IPS-18a (cell line): ENCODE measurements around the gene KIF16B.

Source experiments
- H3K27ac ChIP-seq: one replicate; pipeline ENCODE4 v1.5.1; 2013; ENCODE audit warnings: low read length
- H3K27me3 ChIP-seq: one replicate; pipeline ENCODE4 v1.6.1; 2013; ENCODE audit warnings: mild to moderate bottlenecking, low read length; ENCODE audit not compliant: control insufficient read depth, insufficient read depth
- H3K36me3 ChIP-seq: one replicate; pipeline ENCODE4 v1.6.1; 2013; ENCODE audit warnings: low read depth, low read length; ENCODE audit not compliant: control insufficient read depth
- H3K4me1 ChIP-seq: one replicate; pipeline ENCODE4 v1.6.1; 2013; ENCODE audit warnings: low read depth, low read length; ENCODE audit not compliant: control insufficient read depth
- H3K4me3 ChIP-seq: one replicate; pipeline ENCODE4 v1.5.1; 2013; ENCODE audit warnings: low read length
- H3K9ac ChIP-seq: one replicate; pipeline ENCODE4 v1.6.1; 2013; ENCODE audit warnings: mild to moderate bottlenecking, low read length, moderate library complexity
- H3K9me3 ChIP-seq: one replicate; pipeline ENCODE4 v1.6.1; 2013; ENCODE audit warnings: low read depth, low read length; ENCODE audit not compliant: control insufficient read depth

The KIF16B gene

GRCh38 chr20:16301986-16302385 is 271.3 kb downstream of the KIF16B start:
- peaks cover 11% of the 10 kb centered on the region for H3K9me3 ChIP-seq
- H3K9ac ChIP-seq = no peak overlapping the region
- H3K4me1 ChIP-seq = no peaks in the 10 kb centered on the region
- no peaks in the 10 kb centered on the region for H3K27me3 ChIP-seq
- H3K36me3 ChIP-seq = no peaks in the 10 kb centered on the region
- H3K4me3 ChIP-seq = no peak overlapping the region
- H3K27ac ChIP-seq = no peak overlapping the region

- no peaks in the 10 kb centered on the region for H3K27me3 ChIP-seq
- no peaks in the 10 kb centered on the region for H3K4me1 ChIP-seq
- H3K4me3 ChIP-seq = no peak overlapping the region
- H3K9me3 ChIP-seq = peaks cover 11% of the 10 kb centered on the region
- H3K27ac ChIP-seq = no peak overlapping the region
- H3K9ac ChIP-seq = no peak overlapping the region
- H3K36me3 ChIP-seq = no peaks in the 10 kb centered on the region
These were observed 273.4 kb downstream of the KIF16B start for GRCh38 chr20:16299897-16300296.

- no peak overlapping the region for H3K9ac ChIP-seq
- H3K27me3 ChIP-seq = no peaks in the 10 kb centered on the region
- H3K9me3 ChIP-seq = no peaks in the 10 kb centered on the region
- no peak overlapping the region for H3K4me3 ChIP-seq
- no peaks in the 10 kb centered on the region for H3K36me3 ChIP-seq
- H3K4me1 ChIP-seq = no peaks in the 10 kb centered on the region
- no peak overlapping the region for H3K27ac ChIP-seq
These were observed 276.3 kb downstream of the KIF16B start for GRCh38 chr20:16296931-16297330.

- no peaks in the 10 kb centered on the region for H3K4me1 ChIP-seq
- H3K36me3 ChIP-seq = no peaks in the 10 kb centered on the region
- H3K4me3 ChIP-seq = no peak overlapping the region
- H3K27me3 ChIP-seq = no peaks in the 10 kb centered on the region
- no peaks in the 10 kb centered on the region for H3K9me3 ChIP-seq
- no peak overlapping the region for H3K9ac ChIP-seq
- H3K27ac ChIP-seq = no peak overlapping the region
These were observed 277.7 kb downstream of the KIF16B start for GRCh38 chr20:16295534-16295933.

GRCh38 chr20:16293590-16293989 is 279.7 kb downstream of the KIF16B start:
- H3K9me3 ChIP-seq = no peaks in the 10 kb centered on the region
- no peak overlapping the region for H3K4me3 ChIP-seq
- H3K27ac ChIP-seq = no peak overlapping the region
- H3K4me1 ChIP-seq = peaks cover 6% of the 10 kb centered on the region
- no peaks in the 10 kb centered on the region for H3K27me3 ChIP-seq
- no peak overlapping the region for H3K9ac ChIP-seq
- H3K36me3 ChIP-seq = no peaks in the 10 kb centered on the region

- H3K27ac ChIP-seq = no peak overlapping the region
- H3K36me3 ChIP-seq = no peaks in the 10 kb centered on the region
- H3K4me3 ChIP-seq = no peak overlapping the region
- H3K27me3 ChIP-seq = no peaks in the 10 kb centered on the region
- peaks cover 6% of the 10 kb centered on the region for H3K4me1 ChIP-seq
- no peaks in the 10 kb centered on the region for H3K9me3 ChIP-seq
- H3K9ac ChIP-seq = no peak overlapping the region
These were observed 280.9 kb downstream of the KIF16B start for GRCh38 chr20:16292226-16292880.

- no peaks in the 10 kb centered on the region for H3K9me3 ChIP-seq
- H3K27me3 ChIP-seq = no peaks in the 10 kb centered on the region
- H3K9ac ChIP-seq = no peak overlapping the region
- H3K27ac ChIP-seq = no peak overlapping the region
- no peaks in the 10 kb centered on the region for H3K36me3 ChIP-seq
- H3K4me3 ChIP-seq = no peak overlapping the region
- H3K4me1 ChIP-seq = peaks cover 6% of the 10 kb centered on the region
These were observed 282.9 kb downstream of the KIF16B start for GRCh38 chr20:16290358-16290757.

- no peaks in the 10 kb centered on the region for H3K36me3 ChIP-seq
- H3K9ac ChIP-seq = no peak overlapping the region
- H3K27me3 ChIP-seq = no peaks in the 10 kb centered on the region
- H3K27ac ChIP-seq = no peak overlapping the region
- H3K4me1 ChIP-seq = peaks cover 6% of the 10 kb centered on the region
- H3K4me3 ChIP-seq = no peak overlapping the region
- H3K9me3 ChIP-seq = no peaks in the 10 kb centered on the region
These were observed 285.5 kb downstream of the KIF16B start for GRCh38 chr20:16287776-16288175.

GRCh38 chr20:16286601-16287000 is 286.6 kb downstream of the KIF16B start:
- Histone ChIP-seq H3K9ac (no peak overlapping the region), H3K36me3 (no peaks in the 10 kb centered on the region), H3K4me1 (peaks cover 6% of the 10 kb centered on the region), H3K9me3 (no peaks in the 10 kb centered on the region), H3K27me3 (no peaks in the 10 kb centered on the region), H3K4me3 (no peak overlapping the region), H3K27ac (no peak overlapping the region)

GRCh38 chr20:16284385-16285100 is 288.7 kb downstream of the KIF16B start:
- H3K9ac ChIP-seq = no peak overlapping the region
- no peaks in the 10 kb centered on the region for H3K36me3 ChIP-seq
- no peaks in the 10 kb centered on the region for H3K27me3 ChIP-seq
- H3K4me1 ChIP-seq = no peaks in the 10 kb centered on the region
- H3K4me3 ChIP-seq = no peak overlapping the region
- no peak overlapping the region for H3K27ac ChIP-seq
- H3K9me3 ChIP-seq = no peaks in the 10 kb centered on the region

- H3K4me3 ChIP-seq = no peak overlapping the region
- H3K27me3 ChIP-seq = no peaks in the 10 kb centered on the region
- no peak overlapping the region for H3K27ac ChIP-seq
- H3K9ac ChIP-seq = no peak overlapping the region
- no peaks in the 10 kb centered on the region for H3K4me1 ChIP-seq
- no peaks in the 10 kb centered on the region for H3K36me3 ChIP-seq
- no peaks in the 10 kb centered on the region for H3K9me3 ChIP-seq
These were observed 289.3 kb downstream of the KIF16B start for GRCh38 chr20:16283978-16284377.

- Histone ChIP-seq H3K9me3 (no peaks in the 10 kb centered on the region), H3K27ac (no peak overlapping the region), H3K9ac (no peak overlapping the region)
These were observed 289.9 kb downstream of the KIF16B start for GRCh38 chr20:16283307-16283706.

More at GRCh38 chr20:16283307-16283706, 289.9 kb downstream of the KIF16B start:
- Histone ChIP-seq H3K36me3 (no peaks in the 10 kb centered on the region), H3K27me3 (no peaks in the 10 kb centered on the region), H3K4me1 (no peaks in the 10 kb centered on the region), H3K4me3 (no peak overlapping the region)
